ENCODE measurements around the gene PABPN1L.

Gene PABPN1L

GRCh38 chr16:88866151-88866920, at the start of gene PABPN1L:
Gene PABPN1L, minus strand, starts transcription at chr16:88866660. Its CDS starts 54 bp downstream, at chr16:88866606.
- FAIRE-seq: no peak

GRCh38 chr16:88915639-88916327, 49.3 kb upstream of the PABPN1L start:
- FAIRE-seq (peak; percentile 97), DNase-seq (ENCODE audit: insufficient read length, low spot score) (no peak)

More at GRCh38 chr16:88866151-88866920, at the start of gene PABPN1L:
- DNase-seq (ENCODE audit: insufficient read length, low spot score): no peak

- no peak for FAIRE-seq
- no peak for DNase-seq (ENCODE audit: insufficient read length, low spot score)
These were observed 48.4 kb upstream of the PABPN1L start for GRCh38 chr16:88914750-88915368.

GRCh38 chr16:88913870-88914269, 47.4 kb upstream of the PABPN1L start:
- FAIRE-seq (no peak), DNase-seq (ENCODE audit: insufficient read length, low spot score) (no peak)

GRCh38 chr16:88913001-88913612, 46.6 kb upstream of the PABPN1L start:
- no peak for FAIRE-seq
- DNase-seq (ENCODE audit: insufficient read length, low spot score): no peak

- DNase-seq (ENCODE audit: insufficient read length, low spot score) (no peak), FAIRE-seq (no peak)
These were observed 46.1 kb upstream of the PABPN1L start for GRCh38 chr16:88912556-88912955.

- DNase-seq (ENCODE audit: insufficient read length, low spot score) (no peak), FAIRE-seq (no peak)
These were observed 45.5 kb upstream of the PABPN1L start for GRCh38 chr16:88911946-88912310.

GRCh38 chr16:88911136-88911945, 44.9 kb upstream of the PABPN1L start:
- no peak for DNase-seq (ENCODE audit: insufficient read length, low spot score)
- FAIRE-seq: no peak

GRCh38 chr16:88910284-88911135, 44.0 kb upstream of the PABPN1L start:
- no peak for FAIRE-seq
- DNase-seq (ENCODE audit: insufficient read length, low spot score): no peak

- no peak for DNase-seq (ENCODE audit: insufficient read length, low spot score)
- no peak for FAIRE-seq
These were observed 43.2 kb upstream of the PABPN1L start for GRCh38 chr16:88909431-88910210.

- FAIRE-seq: no peak
These were observed 41.8 kb upstream of the PABPN1L start for GRCh38 chr16:88908307-88908706.

GRCh38 chr16:88907768-88908167, 41.3 kb upstream of the PABPN1L start:
- no peak for FAIRE-seq

More at GRCh38 chr16:88908307-88908706, 41.8 kb upstream of the PABPN1L start:
- no peak for DNase-seq (ENCODE audit: insufficient read length, low spot score)

GRCh38 chr16:88906535-88907105, 40.2 kb upstream of the PABPN1L start:
- DNase-seq (ENCODE audit: insufficient read length, low spot score): no peak
- no peak for FAIRE-seq

More at GRCh38 chr16:88907768-88908167, 41.3 kb upstream of the PABPN1L start:
- peak; percentile 59 for DNase-seq (ENCODE audit: insufficient read length, low spot score)

- no peak for FAIRE-seq
These were observed 39.6 kb upstream of the PABPN1L start for GRCh38 chr16:88906020-88906419.

GRCh38 chr16:88905563-88905962, 39.1 kb upstream of the PABPN1L start:
- no peak for DNase-seq (ENCODE audit: insufficient read length, low spot score)
- no peak for FAIRE-seq

More at GRCh38 chr16:88906020-88906419, 39.6 kb upstream of the PABPN1L start:
- DNase-seq (ENCODE audit: insufficient read length, low spot score): no peak

- FAIRE-seq (no peak), DNase-seq (ENCODE audit: insufficient read length, low spot score) (no peak)
These were observed 38.4 kb upstream of the PABPN1L start for GRCh38 chr16:88904676-88905365.

- FAIRE-seq: no peak
- DNase-seq (ENCODE audit: insufficient read length, low spot score): no peak
These were observed 36.8 kb upstream of the PABPN1L start for GRCh38 chr16:88903267-88903666.

GRCh38 chr16:88902744-88903143, 36.3 kb upstream of the PABPN1L start:
- DNase-seq (ENCODE audit: insufficient read length, low spot score) (no peak), FAIRE-seq (no peak)
